Skeletal muscle satellite cell (primary cell): ENCODE measurements around the gene FAM53A. TPM values are rescaled to one million over a fixed set of nuclear protein-coding genes. Genes with fewer than 3 reads are reported as not detected.
A peak's percentile ranks its signal among the peaks of the same experiment; 100 is the strongest.

Experiments
- H3K27me3 ChIP-seq: 2 replicates; pipeline ENCODE4 v1.7.0; 2013; ENCODE audit warnings: low read length; ENCODE audit not compliant: control insufficient read depth, insufficient read depth
- H3K36me3 ChIP-seq: 2 replicates; pipeline ENCODE4 v1.7.0; 2013; ENCODE audit warnings: mild to moderate bottlenecking, control low read depth, low read length; ENCODE audit not compliant: insufficient read depth
- H3K4me1 ChIP-seq: 2 replicates; pipeline ENCODE4 v1.7.0; 2013; ENCODE audit warnings: low read length; ENCODE audit not compliant: control insufficient read depth, insufficient read depth
- H3K4me2 ChIP-seq: 2 replicates; pipeline ENCODE4 v1.7.0; 2013; ENCODE audit warnings: mild to moderate bottlenecking, low read length
- H3K4me3 ChIP-seq: 2 replicates; pipeline ENCODE4 v1.7.0; 2013; ENCODE audit warnings: low read length
- H3K9ac ChIP-seq: 2 replicates; pipeline ENCODE4 v1.7.0; 2013; ENCODE audit warnings: mild to moderate bottlenecking, low read depth, low read length, moderate library complexity
- H3K9me3 ChIP-seq: replicated peaks from 2 replicates; pipeline ENCODE4 v1.7.0; 2013; ENCODE audit warnings: mild to moderate bottlenecking, control low read depth, low read length
- total RNA-seq: library from RNA; depleted of rRNA; stranded (reverse); fragments of >200 nt; gene quantifications from 2 replicates; pipeline ENCODE4 v1.2.3, GENCODE V29; 2012; rRNA removed

FAM53A gene
- 2.5 and 5.9 TPM in 2 replicates for total RNA-seq

GRCh38 chr4:1683736-1684505 lies at the start of gene FAM53A:
Gene FAM53A, minus strand, starts transcription at chr4:1684313. Its CDS starts 15,572 bp downstream, at chr4:1668741.
- peak within 1 kb of the TSS; percentile 81 for H3K4me2 ChIP-seq
- H3K4me1 ChIP-seq, result peaks cover 17% of the 10 kb centered on the region
- peak within 1 kb of the TSS; percentile 84 for H3K9ac ChIP-seq
- H3K27me3 ChIP-seq, result no peaks in the 10 kb centered on the region
- peak within 1 kb of the TSS; percentile 69 for H3K4me3 ChIP-seq
- H3K36me3 ChIP-seq, result no peaks in the 10 kb centered on the region
- no peaks in the 10 kb centered on the region for H3K9me3 ChIP-seq

GRCh38 chr4:1732911-1733310 lies 48.8 kb upstream of the FAM53A start:
- Histone ChIP-seq H3K36me3 (peaks cover 54% of the 10 kb centered on the region), H3K4me2 (no peak overlapping the region), H3K4me3 (no peak overlapping the region), H3K9ac (no peak overlapping the region), H3K4me1 (peaks cover 1% of the 10 kb centered on the region), H3K27me3 (no peaks in the 10 kb centered on the region), H3K9me3 (peaks cover 5% of the 10 kb centered on the region)

- Histone ChIP-seq H3K9ac (no peak overlapping the region), H3K4me1 (peaks cover 15% of the 10 kb centered on the region), H3K4me3 (no peak overlapping the region), H3K36me3 (peaks cover 47% of the 10 kb centered on the region), H3K27me3 (no peaks in the 10 kb centered on the region), H3K9me3 (no peaks in the 10 kb centered on the region), H3K4me2 (no peak overlapping the region)
These were observed 47.1 kb upstream of the FAM53A start for GRCh38 chr4:1731180-1731579.

GRCh38 chr4:1730532-1731135 lies 46.5 kb upstream of the FAM53A start:
- Histone ChIP-seq H3K9ac (no peak overlapping the region), H3K4me1 (peaks cover 18% of the 10 kb centered on the region), H3K36me3 (peaks cover 44% of the 10 kb centered on the region), H3K4me2 (no peak overlapping the region), H3K27me3 (no peaks in the 10 kb centered on the region), H3K9me3 (no peaks in the 10 kb centered on the region), H3K4me3 (no peak overlapping the region)

GRCh38 chr4:1728061-1728980 lies 44.2 kb upstream of the FAM53A start:
- H3K9ac ChIP-seq, result no peak overlapping the region
- H3K27me3 ChIP-seq, result no peaks in the 10 kb centered on the region
- peaks cover 49% of the 10 kb centered on the region for H3K36me3 ChIP-seq
- H3K4me1 ChIP-seq, result peaks cover 21% of the 10 kb centered on the region
- no peak overlapping the region for H3K4me3 ChIP-seq
- no peak overlapping the region for H3K4me2 ChIP-seq
- no peaks in the 10 kb centered on the region for H3K9me3 ChIP-seq

- Histone ChIP-seq H3K4me1 (peaks cover 30% of the 10 kb centered on the region), H3K4me3 (no peak overlapping the region), H3K27me3 (no peaks in the 10 kb centered on the region), H3K36me3 (peaks cover 46% of the 10 kb centered on the region), H3K4me2 (peak overlapping the region; percentile 51), H3K9ac (no peak overlapping the region), H3K9me3 (no peaks in the 10 kb centered on the region)
These were observed 43.3 kb upstream of the FAM53A start for GRCh38 chr4:1727117-1728031.

GRCh38 chr4:1726146-1726934 lies 42.2 kb upstream of the FAM53A start:
- H3K36me3 ChIP-seq, result peaks cover 39% of the 10 kb centered on the region
- no peak overlapping the region for H3K4me2 ChIP-seq
- H3K4me1 ChIP-seq, result peaks cover 37% of the 10 kb centered on the region
- no peaks in the 10 kb centered on the region for H3K27me3 ChIP-seq
- no peak overlapping the region for H3K9ac ChIP-seq
- no peak overlapping the region for H3K4me3 ChIP-seq
- H3K9me3 ChIP-seq, result no peaks in the 10 kb centered on the region

- H3K9me3 ChIP-seq, result no peaks in the 10 kb centered on the region
- no peak overlapping the region for H3K4me3 ChIP-seq
- no peak overlapping the region for H3K4me2 ChIP-seq
- peaks cover 30% of the 10 kb centered on the region for H3K36me3 ChIP-seq
- peaks cover 37% of the 10 kb centered on the region for H3K4me1 ChIP-seq
- no peaks in the 10 kb centered on the region for H3K27me3 ChIP-seq
- no peak overlapping the region for H3K9ac ChIP-seq
These were observed 41.4 kb upstream of the FAM53A start for GRCh38 chr4:1725521-1725920.

- Histone ChIP-seq H3K27me3 (no peaks in the 10 kb centered on the region), H3K9ac (peak overlapping the region; percentile 83), H3K4me2 (peak overlapping the region; percentile 92), H3K9me3 (no peaks in the 10 kb centered on the region), H3K4me1 (peaks cover 46% of the 10 kb centered on the region), H3K4me3 (peak overlapping the region; percentile 80), H3K36me3 (peaks cover 23% of the 10 kb centered on the region)
These were observed 39.2 kb upstream of the FAM53A start for GRCh38 chr4:1723131-1723801.
